Sigmoid colon (tissue), 3 donors: ENCODE results near the gene XYLT1.

Experiments used
- POLR2A ChIP-seq, 2 donors: fragments of 450-650 bp; IDR thresholded peaks; one replicate each; pipeline ENCODE4 v1.6.1; 2016; ENCODE audit warnings: antibody characterized with exemption in 2 of 2, mild to moderate bottlenecking in 2 of 2, moderate library complexity in 2 of 2
- TF ChIP-seq, protein P1 (sequence below), 4 experiments: fragments of 450-650 bp in 3 of 4; fragments of 200-600 bp in 1 of 4; IDR thresholded peaks; one replicate each; pipeline ENCODE4 v1.5.1; 2016 to 2019; ENCODE audit warnings: antibody characterized with exemption in 4 of 4, mild to moderate bottlenecking in 3 of 4, moderate library complexity in 2 of 4

DNA sequence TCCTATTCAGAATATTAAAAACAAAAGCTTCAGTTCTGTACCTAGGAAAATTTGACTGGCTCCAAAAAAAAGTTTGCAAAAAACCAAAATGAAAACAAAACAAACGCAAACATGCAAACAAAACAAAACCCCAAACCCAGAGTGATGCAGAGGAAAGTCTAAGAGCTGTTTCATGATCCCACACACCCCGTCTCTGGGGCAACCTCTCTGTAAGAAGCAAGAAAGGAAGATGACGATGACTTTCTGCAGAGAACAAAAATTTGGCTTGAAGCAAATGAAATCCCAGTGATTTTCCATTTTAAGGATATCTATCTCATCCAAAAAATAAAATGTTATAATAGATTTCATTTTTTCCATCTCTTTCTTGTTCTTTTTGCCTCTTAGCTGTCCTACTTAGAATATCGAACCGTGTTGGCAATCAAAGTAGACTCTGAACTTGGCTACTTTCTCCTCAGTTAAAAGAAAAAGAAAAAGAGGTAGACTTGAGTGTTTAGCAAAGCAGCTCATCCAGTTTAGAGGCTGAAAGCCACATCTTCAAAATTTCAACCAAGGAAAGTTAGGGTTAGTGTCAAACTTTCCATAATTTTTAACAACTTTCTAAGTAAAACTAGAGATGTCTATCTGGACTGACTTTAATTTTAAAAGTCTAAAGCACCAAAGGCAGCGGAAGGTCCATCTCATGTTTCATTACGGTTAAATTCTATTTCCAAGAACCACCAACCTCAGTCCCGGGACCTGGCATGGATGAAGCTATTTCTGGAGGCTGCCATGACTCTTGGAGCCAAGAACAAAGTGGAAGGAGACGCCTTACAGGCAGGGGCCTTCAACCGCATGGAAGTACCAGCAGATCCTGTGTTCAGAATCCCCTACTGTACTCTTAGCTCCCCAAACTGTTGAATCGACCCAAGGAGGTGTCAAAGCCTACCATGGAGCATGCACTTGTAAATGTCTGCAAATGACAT, 180.8 kb downstream of the XYLT1 start:
- TF ChIP-seq, protein P1, sequence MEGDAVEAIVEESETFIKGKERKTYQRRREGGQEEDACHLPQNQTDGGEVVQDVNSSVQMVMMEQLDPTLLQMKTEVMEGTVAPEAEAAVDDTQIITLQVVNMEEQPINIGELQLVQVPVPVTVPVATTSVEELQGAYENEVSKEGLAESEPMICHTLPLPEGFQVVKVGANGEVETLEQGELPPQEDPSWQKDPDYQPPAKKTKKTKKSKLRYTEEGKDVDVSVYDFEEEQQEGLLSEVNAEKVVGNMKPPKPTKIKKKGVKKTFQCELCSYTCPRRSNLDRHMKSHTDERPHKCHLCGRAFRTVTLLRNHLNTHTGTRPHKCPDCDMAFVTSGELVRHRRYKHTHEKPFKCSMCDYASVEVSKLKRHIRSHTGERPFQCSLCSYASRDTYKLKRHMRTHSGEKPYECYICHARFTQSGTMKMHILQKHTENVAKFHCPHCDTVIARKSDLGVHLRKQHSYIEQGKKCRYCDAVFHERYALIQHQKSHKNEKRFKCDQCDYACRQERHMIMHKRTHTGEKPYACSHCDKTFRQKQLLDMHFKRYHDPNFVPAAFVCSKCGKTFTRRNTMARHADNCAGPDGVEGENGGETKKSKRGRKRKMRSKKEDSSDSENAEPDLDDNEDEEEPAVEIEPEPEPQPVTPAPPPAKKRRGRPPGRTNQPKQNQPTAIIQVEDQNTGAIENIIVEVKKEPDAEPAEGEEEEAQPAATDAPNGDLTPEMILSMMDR (IDR thresholded peaks at IDR 0.05), result no peak
- no peak for TF ChIP-seq POLR2A (IDR thresholded peaks at IDR 0.05)
